GM18907 (cell line): Measurements from ENCODE around the gene SLC35F5.
"Not testable (repeated sequence)": the region's sequence is repeated elsewhere in the genome, so short reads cannot be mapped to it uniquely, and the experiment has no call there.

Experiments
- ATAC-seq: cut with Tn5 transposase; IDR thresholded peaks from one replicate; pipeline ENCODE4 v1.9.1; 2021; ENCODE audit warnings: mild to moderate bottlenecking, moderate library complexity; ENCODE audit not compliant: unreplicated experiment

The SLC35F5 gene

GRCh38 chr2:113698892-113699447 lies 57.5 kb downstream of the SLC35F5 start:
- ATAC-seq, result peak; percentile 70

DNA sequence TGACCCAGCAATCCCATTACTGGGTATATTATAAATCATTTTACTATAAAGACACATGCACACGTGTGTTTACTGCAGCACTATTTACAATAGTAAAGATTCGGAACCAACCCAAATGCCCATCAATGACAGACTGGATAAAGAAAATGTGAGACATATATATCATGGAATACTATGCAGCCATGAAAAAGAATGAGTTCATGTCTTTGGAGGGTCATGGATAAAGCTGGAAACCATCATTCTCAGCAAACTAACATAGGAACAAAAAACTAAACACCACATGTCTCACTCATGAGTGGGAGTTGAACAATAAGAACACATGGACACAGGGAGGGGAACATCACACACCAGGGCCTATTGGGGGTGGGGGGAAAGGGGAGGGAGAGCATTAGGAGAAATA lies 58.2 kb downstream of the SLC35F5 start:
- not testable (repeated sequence) for ATAC-seq

- no peak for ATAC-seq
Observed at GRCh38 chr2:113697516-113697915, 58.9 kb downstream of the SLC35F5 start.

- no peak for ATAC-seq
Observed at GRCh38 chr2:113694438-113694837, 62.0 kb downstream of the SLC35F5 start.

DNA sequence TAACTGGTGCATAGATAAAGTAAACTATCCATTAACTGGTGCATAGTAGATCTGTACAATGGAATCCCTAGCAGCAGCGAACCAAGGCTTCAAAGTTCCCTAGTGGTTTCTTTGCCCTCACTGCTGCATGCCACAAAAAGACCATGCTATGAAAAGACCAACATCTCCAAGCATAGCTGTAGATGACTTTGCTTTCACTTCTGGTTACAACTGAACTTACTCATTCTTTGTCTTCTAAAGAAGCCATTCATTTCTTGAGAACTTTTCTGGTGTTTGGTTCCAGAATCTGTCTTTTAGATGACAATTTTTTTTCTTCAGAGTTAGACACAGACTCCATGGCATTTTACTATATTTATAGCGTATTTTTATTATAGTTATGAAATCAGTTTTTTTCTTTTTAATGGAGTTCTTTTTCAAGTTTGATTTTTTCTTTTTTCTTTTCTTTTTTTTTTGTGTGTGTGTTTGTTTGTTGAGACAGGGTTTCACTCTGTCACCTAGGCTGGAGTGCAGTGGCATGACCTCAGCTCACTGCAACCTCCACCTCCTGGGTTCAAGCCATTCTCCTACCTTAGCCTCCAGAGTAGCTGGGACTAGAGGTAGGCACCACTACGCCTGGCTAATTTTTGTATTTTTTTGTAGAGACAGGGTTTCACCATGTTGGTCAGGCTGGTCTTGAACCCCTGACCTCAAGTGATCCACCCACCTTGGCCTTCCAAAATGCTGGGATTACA lies 63.6 kb downstream of the SLC35F5 start:
- ATAC-seq, result peak; percentile 86

GRCh38 chr2:113690871-113691270 lies 65.6 kb downstream of the SLC35F5 start:
- ATAC-seq, result not testable (repeated sequence)

DNA sequence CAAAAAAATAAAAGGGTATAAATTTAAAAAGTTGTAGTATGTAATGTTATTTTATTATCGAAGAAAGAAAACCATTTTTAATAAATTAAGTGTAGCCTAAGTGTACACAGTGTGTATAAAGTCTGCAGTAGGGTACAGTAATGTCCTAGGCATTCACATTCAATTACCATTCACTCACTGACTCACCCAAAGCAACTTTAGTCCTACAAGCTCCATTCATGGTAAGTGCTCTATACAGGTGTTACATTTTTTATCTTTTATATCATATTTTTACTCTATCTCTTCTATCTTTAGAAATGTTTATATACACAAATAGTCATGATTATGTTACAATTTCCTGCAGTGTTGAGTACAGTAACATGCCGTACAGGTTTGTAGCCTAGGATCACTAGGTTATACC lies 69.9 kb downstream of the SLC35F5 start:
- no peak for ATAC-seq

DNA sequence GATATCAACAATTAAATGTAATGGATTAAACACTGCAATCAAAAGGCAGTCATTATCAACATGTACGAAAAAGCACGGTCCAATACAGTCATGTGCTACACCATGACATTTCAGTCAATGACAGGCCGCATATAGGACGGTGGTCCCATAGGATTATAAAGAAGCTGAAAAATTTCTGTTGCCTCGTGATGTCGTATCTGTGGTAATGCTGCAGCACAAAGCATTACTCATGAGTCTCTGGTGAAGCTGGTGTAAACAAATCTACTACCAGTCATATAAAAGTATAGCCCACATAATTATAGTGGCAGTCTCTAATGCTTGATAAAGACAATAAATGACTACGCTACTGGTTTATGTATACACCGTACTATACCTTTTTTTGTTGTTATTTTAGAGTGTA lies 71.0 kb downstream of the SLC35F5 start:
- no peak for ATAC-seq

DNA sequence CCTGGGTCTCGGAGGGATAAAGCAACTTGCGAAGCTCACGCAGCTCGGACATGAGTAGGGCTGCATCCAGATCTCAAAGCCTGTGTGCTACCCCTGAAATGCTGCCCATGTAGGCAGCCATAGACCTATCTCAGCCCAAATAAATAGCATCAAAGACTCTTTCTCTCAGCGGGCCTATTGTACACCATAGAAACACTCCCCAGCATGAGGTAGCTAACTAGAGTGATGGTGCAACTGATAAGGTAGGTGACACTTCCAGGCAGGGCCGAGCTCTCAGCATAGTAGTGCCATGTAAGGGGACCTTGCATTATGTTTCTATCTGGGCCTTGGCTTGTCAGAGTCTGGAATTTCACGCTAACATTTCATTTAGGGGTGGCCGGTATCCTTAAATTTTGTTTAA lies 77.0 kb downstream of the SLC35F5 start:
- ATAC-seq, result no peak

DNA sequence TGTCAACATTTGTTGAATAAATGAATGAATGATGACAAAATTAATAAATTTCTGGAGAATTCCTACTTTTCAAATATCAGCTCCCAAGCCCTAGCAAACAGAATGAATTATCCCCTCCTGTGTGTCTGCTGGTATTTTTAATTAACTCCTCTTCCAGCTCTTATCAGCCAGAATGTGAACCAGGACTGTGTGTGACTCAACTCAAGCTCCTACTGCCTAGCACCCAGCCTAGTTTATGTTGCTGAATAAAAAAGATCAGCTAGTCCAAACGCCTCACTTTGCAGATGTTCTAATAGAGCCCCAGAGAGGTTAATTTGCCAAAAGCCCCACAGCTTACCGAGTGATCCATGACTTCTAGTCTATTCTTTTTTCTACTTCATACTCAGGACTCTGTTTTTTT lies 79.1 kb downstream of the SLC35F5 start:
- no peak for ATAC-seq

- ATAC-seq, result no peak
Observed at GRCh38 chr2:113676623-113677266, 79.7 kb downstream of the SLC35F5 start.

DNA sequence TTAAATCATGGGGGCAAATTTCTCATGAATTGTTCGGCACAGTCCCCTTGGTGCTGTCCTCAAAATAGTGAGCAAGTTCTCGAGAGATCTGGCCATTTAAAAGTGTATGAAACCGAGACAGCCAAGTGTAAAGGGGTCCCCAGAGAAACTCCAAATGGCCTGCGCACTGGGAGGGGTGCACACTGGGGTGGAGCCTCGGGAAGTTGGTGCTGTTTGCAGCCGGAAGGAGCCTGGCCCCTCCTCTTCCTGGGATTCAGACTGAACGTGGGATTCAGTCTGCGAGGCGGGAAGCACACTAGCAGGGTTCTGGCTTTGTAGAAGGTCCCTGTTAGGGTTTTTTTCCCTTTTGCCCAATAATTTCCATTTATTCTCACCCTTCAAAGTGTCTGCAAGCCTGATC lies 80.6 kb downstream of the SLC35F5 start:
- ATAC-seq, result no peak

- ATAC-seq, result no peak
Observed at GRCh38 chr2:113672326-113672932, 84.0 kb downstream of the SLC35F5 start.

DNA sequence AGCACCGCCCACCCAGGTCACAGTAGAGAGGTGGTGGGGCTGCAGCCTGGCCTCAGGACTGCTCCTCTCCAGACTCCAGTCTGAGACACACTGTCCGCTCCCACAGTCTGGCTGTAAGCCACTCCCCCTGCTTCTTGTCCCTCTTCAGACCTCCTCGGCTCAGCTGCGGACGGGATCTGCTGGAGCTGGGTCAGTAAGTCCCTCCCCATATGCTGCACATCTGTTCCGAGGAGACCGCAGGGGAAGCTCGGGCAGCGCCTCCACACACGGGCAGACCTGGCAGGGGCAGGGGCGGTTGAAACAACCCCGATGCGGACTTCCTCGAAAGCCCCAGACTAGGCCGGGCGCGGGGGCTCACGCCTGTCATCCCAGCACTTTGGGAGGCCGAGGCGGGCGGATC lies 87.4 kb downstream of the SLC35F5 start:
- not testable (repeated sequence) for ATAC-seq

GRCh38 chr2:113664761-113665533 lies 91.5 kb downstream of the SLC35F5 start:
- ATAC-seq, result not testable (repeated sequence)

DNA sequence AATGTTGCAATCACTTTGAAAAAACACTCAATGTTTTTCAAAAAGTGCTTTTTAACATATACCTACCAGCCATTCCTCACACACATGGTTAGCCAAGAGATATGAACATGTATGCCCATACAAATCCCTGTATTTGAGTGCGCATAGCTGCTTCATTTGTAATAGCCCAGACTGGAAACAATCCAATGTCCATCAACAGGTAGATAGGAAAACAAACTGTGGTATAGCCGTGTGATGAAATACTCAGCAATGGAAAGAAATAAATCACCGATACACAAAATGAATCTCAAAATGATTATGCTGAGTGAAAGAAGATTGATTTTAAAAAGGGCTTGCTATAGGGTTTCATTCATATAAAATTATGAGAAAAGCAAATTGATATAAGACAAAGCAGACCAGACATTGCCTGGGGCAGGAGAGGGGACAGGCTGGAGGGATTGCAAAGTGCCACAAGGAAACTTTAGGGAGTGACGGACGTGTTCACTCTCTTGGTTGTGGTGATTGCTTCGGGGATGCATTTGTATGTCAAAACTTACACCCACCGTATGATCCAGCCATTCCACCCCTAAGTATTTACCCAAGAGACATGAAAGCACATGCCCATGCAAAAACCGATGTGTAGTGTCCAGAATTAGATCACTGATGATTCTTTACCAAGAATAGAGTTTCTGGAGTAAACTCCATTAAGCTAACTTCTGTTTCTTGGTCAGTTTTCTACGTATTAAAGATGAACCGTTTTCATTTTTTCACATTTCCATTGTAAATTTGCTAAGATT lies 93.0 kb downstream of the SLC35F5 start:
- not testable (repeated sequence) for ATAC-seq
